GM12878 (cell line): ENCODE data around the gene KERA. TPM values are rescaled to one million over a fixed set of nuclear protein-coding genes. Genes with fewer than 3 reads are reported as not detected.

Source experiments
- ATAC-seq: fragments of 200-7000 bp; cut with Tn5 transposase; 3 replicates; pipeline ENCODE4 v1.9.1; 2020; ENCODE audit warnings: mild to moderate bottlenecking, moderate library complexity
- BruUV-seq: library from RNA; stranded (reverse); fragments of 400-500 nt; replicated peaks from 2 replicates; lab custom pipeline; 2021; lab: Mats Ljungman, UMichigan
- CTCF ChIA-PET: fragments of 300-600 bp; sonication (Branson Sonifier 250); formaldehyde crosslinking; extraction: SDS; loops from one replicate; lab custom pipeline; 2021; ENCODE audit warnings: inconsistent platforms; lab: Yijun Ruan, JAX
- POLR2A ChIA-PET: fragments of 350-600 bp; formaldehyde crosslinking; extraction: SDS; loops from one replicate; lab custom pipeline; 2021; ENCODE audit warnings: inconsistent platforms; lab: Charles Lee
- RAD21 ChIA-PET: fragments of 300-600 bp; sonication (Branson Sonifier 250); formaldehyde crosslinking; loops from one replicate; lab custom pipeline; 2023; ENCODE audit warnings: antibody characterized with exemption; ENCODE audit not compliant: unreplicated experiment; lab: Charles Lee
- SMC1A ChIA-PET: fragments of 300-600 bp; sonication (Branson Sonifier 250); formaldehyde crosslinking; loops from one replicate; lab custom pipeline; 2023; ENCODE audit not compliant: unreplicated experiment, uncharacterized antibody; lab: Charles Lee
- DNase-seq: peaks from one replicate; pipeline ENCODE4 v3.0.0-alpha.2; 2011; ENCODE audit warnings: low read depth, low spot score
- FAIRE-seq: peaks from 3 replicates; lab custom pipeline; 2011; peaks lifted over from hg19 to GRCh38; lab: Jason Lieb, UNC
- H2AFZ ChIP-seq: 2 replicates; pipeline ENCODE4 v1.6.0; 2011; ENCODE audit warnings: low read depth, low read length, control low read depth; ENCODE audit not compliant: control insufficient read depth
- H3K27ac ChIP-seq: 2 replicates; pipeline ENCODE4 v1.5.1; 2011; ENCODE audit warnings: control low read depth; ENCODE audit not compliant: control insufficient read depth, insufficient read depth
- H3K27me3 ChIP-seq, 2 experiments: replicated peaks in 1 of 2; 2 replicates each; pipeline versions ENCODE4 v1.6.0 to v1.6.1; 2011; ENCODE audit warnings: low read length in 1 of 2; ENCODE audit not compliant: control insufficient read depth in 2 of 2, insufficient read depth in 2 of 2
- H3K36me3 ChIP-seq, 2 experiments: 2 replicates each; pipeline ENCODE4 v1.5.1; 2011; ENCODE audit warnings: low read length in 1 of 2; ENCODE audit not compliant: control insufficient read depth in 2 of 2, insufficient read depth in 2 of 2
- H3K4me1 ChIP-seq: 2 replicates; pipeline ENCODE4 v1.6.1; 2011; ENCODE audit warnings: mild to moderate bottlenecking, low read length, moderate library complexity, mixed read lengths; ENCODE audit not compliant: control insufficient read depth, insufficient read depth
- H3K4me2 ChIP-seq: 2 replicates; pipeline ENCODE4 v1.6.0; 2011; ENCODE audit warnings: control low read depth; ENCODE audit not compliant: control insufficient read depth, insufficient read depth
- H3K4me3 ChIP-seq: fragments of 200-600 bp; sonication (generic); 2 replicates; pipeline ENCODE4 v1.5.1; 2016
- H3K79me2 ChIP-seq: 2 replicates; pipeline ENCODE4 v1.6.0; 2011; ENCODE audit warnings: low read length; ENCODE audit not compliant: control insufficient read depth, insufficient read depth
- H3K9ac ChIP-seq: 2 replicates; pipeline ENCODE4 v1.8.0; 2011; ENCODE audit warnings: low read length, control low read depth, mixed read lengths; ENCODE audit not compliant: control insufficient read depth, insufficient read depth
- H3K9me3 ChIP-seq: replicated peaks from 3 replicates; pipeline ENCODE4 v1.5.1; 2011; ENCODE audit warnings: mild to moderate bottlenecking, low read length; ENCODE audit not compliant: control insufficient read depth, insufficient read depth
- H4K20me1 ChIP-seq: 2 replicates; pipeline ENCODE4 v1.6.0; 2011; ENCODE audit not compliant: control insufficient read depth, insufficient read depth
- ATF2 ChIP-seq: IDR thresholded peaks from 2 replicates; pipeline ENCODE4 v1.6.1; 2012; ENCODE audit warnings: low read length, inconsistent platforms
- CHD2 ChIP-seq: IDR thresholded peaks from 2 replicates; pipeline ENCODE4 v1.6.1; 2011; ENCODE audit warnings: low read depth, low read length, improper control_type of control experiment, borderline replicate concordance
- CREB1 ChIP-seq: IDR thresholded peaks from 2 replicates; pipeline ENCODE4 v1.6.1; 2012; ENCODE audit warnings: low read depth, mild to moderate bottlenecking, inconsistent platforms
- EZH2 ChIP-seq: IDR thresholded peaks from 2 replicates; pipeline ENCODE4 v1.6.1; 2012; ENCODE audit warnings: low read depth, mild to moderate bottlenecking, control low read depth, inconsistent platforms, low read length, borderline replicate concordance; ENCODE audit not compliant: control insufficient read depth
- JUND ChIP-seq: IDR thresholded peaks from 2 replicates; pipeline ENCODE4 v1.6.1; 2012; ENCODE audit warnings: low read depth, mild to moderate bottlenecking, low read length, improper control_type of control experiment, moderate library complexity
- NR2C1 ChIP-seq: fragments of 450-650 bp; IDR thresholded peaks from 2 replicates; pipeline ENCODE4 v1.6.1; 2017; ENCODE audit warnings: antibody characterized with exemption, mild to moderate bottlenecking, moderate library complexity
- POLR2AphosphoS5 ChIP-seq: IDR thresholded peaks from 2 replicates; pipeline ENCODE4 v1.6.1; 2011; ENCODE audit warnings: mild to moderate bottlenecking, low read length, inconsistent platforms
- RELA ChIP-seq: fragments of 450-650 bp; IDR thresholded peaks from 2 replicates; pipeline ENCODE4 v1.8.0; 2014; ENCODE audit warnings: borderline replicate concordance; ENCODE audit not compliant: partially characterized antibody
- SMARCA5 ChIP-seq: fragments of 450-650 bp; IDR thresholded peaks from 2 replicates; pipeline ENCODE4 v1.6.1; 2017; ENCODE audit warnings: mild to moderate bottlenecking
- SREBF2 ChIP-seq: IDR thresholded peaks from 2 replicates; pipeline ENCODE4 v1.6.1; 2012; ENCODE audit warnings: mild to moderate bottlenecking, low read length
- ZBTB4 ChIP-seq: fragments of 450-650 bp; formaldehyde crosslinking; IDR thresholded peaks from 2 replicates; pipeline ENCODE4 v1.4.0; 2022; ENCODE audit warnings: mild to moderate bottlenecking, moderate library complexity
- ZNF24 ChIP-seq: fragments of 450-650 bp; IDR thresholded peaks from 2 replicates; pipeline ENCODE4 v1.6.1; 2017; ENCODE audit warnings: antibody characterized with exemption, mild to moderate bottlenecking
- ZNF592 ChIP-seq: fragments of 450-650 bp; IDR thresholded peaks from 2 replicates; pipeline ENCODE4 v1.6.1; 2017; ENCODE audit warnings: mild to moderate bottlenecking, moderate library complexity
- WGBS: methylation state at CpG from one replicate; pipeline ENCODE4 v1.1.6; 2016; ENCODE audit warnings: low lambda C conversion rate; ENCODE audit not compliant: insufficient replicate concordance, insufficient coverage; ENCODE audit errors: missing lambda C conversion rate; 5-methylcytosine and 5-hydroxymethylcytosine counted together
- in situ Hi-C: fragments of 300-500 bp; cut with MboI; formaldehyde crosslinking; loops from 9 replicates; pipeline ENCODE4 v1.14.3; 2018; ENCODE audit warnings: mixed read lengths
- intact Hi-C: fragments of 100-400 bp; cut with micrococcal nuclease; formaldehyde crosslinking; loops from one replicate; pipeline ENCODE4 v1.14.2; 2022; ENCODE audit not compliant: unreplicated experiment
- polyA plus RNA-seq, 11 experiments: library from polyadenylated mRNA; depleted of rRNA in 4 of 11; unstranded in 6 of 11; stranded (reverse) in 5 of 11; fragments of >200 nt; fragmentation: Nextera tagmentation in 4 of 11; fragmentation: Illumina TruSeq in 1 of 11; extraction: Ambion mirVana in 4 of 11; extraction: Trizol in 1 of 11; gene quantifications; 1 replicate in 1 of 11; 2 replicates in 10 of 11; pipeline versions ENCODE4 v1.2.1 to v1.2.3, GENCODE V29; 2011 to 2016; ENCODE audit warnings: inconsistent platforms in 2 of 11, missing spikeins in 2 of 11, low read depth in 1 of 11
- total RNA-seq, 4 experiments: library from RNA; depleted of rRNA in 3 of 4; stranded (reverse); fragments of >200 nt in 3 of 4; fragmentation: Illumina TruSeq in 1 of 4; extraction: Trizol in 1 of 4; gene quantifications; 2 replicates each; pipeline versions ENCODE4 v1.2.1 to v1.2.3, GENCODE V29; 2013 to 2021

Gene KERA
- total and polyA plus RNA-seq, 10 of the 15 experiments (the other 5 are each of a cell fraction or from before 2014, with no cell fraction given), result not detected

DNA sequence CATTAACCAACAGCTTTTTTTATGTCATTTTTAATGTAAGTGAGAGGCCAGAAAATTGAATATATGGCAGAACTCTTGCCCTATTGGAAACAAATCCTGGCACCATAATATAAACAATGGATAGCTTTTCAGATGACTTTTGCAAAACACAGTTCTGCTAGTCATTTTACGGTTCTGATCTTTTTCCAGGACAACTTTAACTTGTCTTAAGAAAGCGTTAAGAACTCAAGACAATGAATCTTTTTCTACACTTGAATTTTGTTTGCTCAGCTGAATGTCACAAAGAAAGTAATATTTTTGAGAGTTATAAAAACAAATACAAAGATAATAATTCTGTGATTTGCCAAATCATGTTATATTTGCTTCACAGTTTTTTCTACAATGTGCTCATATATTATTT, 13.2 kb downstream of the KERA start:
- H3K4me1 ChIP-seq, result no peaks in the 10 kb centered on the region
- no peaks in the 10 kb centered on the region for H3K9me3 ChIP-seq
- H3K4me3 ChIP-seq, result no peak overlapping the region
- no peaks in the 10 kb centered on the region for H3K36me3 ChIP-seq
- intact Hi-C loops (no loop called here), in situ Hi-C loops (no loop called here)
- no TSS peak for BruUV-seq
- POLR2A ChIA-PET, result no interaction called here
- no peaks in the 10 kb centered on the region; a peak in 1 of 4 replicates for H3K27me3 ChIP-seq
- RAD21 ChIA-PET, result no interaction called here
- H3K4me2 ChIP-seq, result no peak overlapping the region
- no peaks in the 10 kb centered on the region for H4K20me1 ChIP-seq
- H2AFZ ChIP-seq, result no peak overlapping the region
- no peak for FAIRE-seq
- no peak for ATAC-seq
- 25% methylated on average over 2 of the region's 2 CpGs for WGBS
- TF ChIP-seq CREB1 (no peak), SREBF2 (no peak), RELA (no peak), ZNF592 (no peak), ATF2 (no peak), NR2C1 (no peak), ZBTB4 (CRISPR knock-in tag) (no peak), EZH2 (no peak), JUND (no peak), CHD2 (no peak), POLR2AphosphoS5 (no peak), SMARCA5 (no peak), ZNF24 (no peak)
- CTCF ChIA-PET, result no interaction called here
- no peak overlapping the region for H3K27ac ChIP-seq
- H3K9ac ChIP-seq, result no peak overlapping the region
- H3K79me2 ChIP-seq, result no peaks in the 10 kb centered on the region
- DNase-seq, result no peak
- SMC1A ChIA-PET, result interaction anchor here (1.2 to 1.3 kb wide), 2 partner anchors 10 to 35 kb away, joined by 3 to 4 read pairs; no protein-coding TSS in a partner anchor
